ENCODE data around the gene DIAPH2. TPM values are rescaled to one million over a fixed set of nuclear protein-coding genes. Genes with fewer than 3 reads are reported as not detected.
"Not testable (repeated sequence)": the region's sequence is repeated elsewhere in the genome, so short reads cannot be mapped to it uniquely, and the experiment has no call there.

Gene DIAPH2
- total RNA-seq, 1 experiment from 2014 or later: 15.9 TPM

GRCh38 chrX:96713303-96713702 lies 28.7 kb downstream of the DIAPH2 start (continued):
- TF ChIP-seq PRDM15 (CRISPR knock-in tag; IDR thresholded peaks at IDR 0.05) (no peak), ZNF121 (CRISPR knock-in tag; IDR thresholded peaks at IDR 0.05) (no peak)

GRCh38 chrX:96714393-96714792 lies 29.8 kb downstream of the DIAPH2 start:
- Mint-ChIP-seq H3K4me1 (peaks cover 25% of the 10 kb centered on the region), H3K9me3 (peaks cover 18% of the 10 kb centered on the region)
- ATAC-seq; H3K36me3 Mint-ChIP-seq; POLR2A ChIA-PET; H3K27me3 Mint-ChIP-seq (ENCODE audit: low read depth); H3K27ac Mint-ChIP-seq; CTCF ChIA-PET; H3K4me3 Mint-ChIP-seq; DNase-seq (ENCODE audit: low spot score): not testable (repeated sequence)

- ChIA-PET POLR2A (no interaction called here), CTCF (no interaction called here)
- H3K27ac Mint-ChIP-seq: no peak overlapping the region
- no peak for TF ChIP-seq ZNF532 (CRISPR knock-in tag; IDR thresholded peaks at IDR 0.05; ENCODE audit: borderline replicate concordance)
- no peak for TF ChIP-seq E2F5 (CRISPR knock-in tag; IDR thresholded peaks at IDR 0.05)
- no peak for TF ChIP-seq IRF1 (CRISPR knock-in tag; IDR thresholded peaks at IDR 0.05)
- TF ChIP-seq SP1 (CRISPR knock-in tag; conservative IDR thresholded peaks at IDR 0.05): no peak
- TF ChIP-seq NFE2L1 (CRISPR knock-in tag; IDR thresholded peaks at IDR 0.05): no peak
- no peak for TF ChIP-seq ATF3 (CRISPR knock-in tag; conservative IDR thresholded peaks at IDR 0.05)
- TF ChIP-seq SMAD3 (CRISPR knock-in tag; IDR thresholded peaks at IDR 0.05; ENCODE audit: borderline replicate concordance): no peak
- no peak for TF ChIP-seq CREM (CRISPR knock-in tag; IDR thresholded peaks at IDR 0.05)
- no peak for TF ChIP-seq HMGA2 (CRISPR knock-in tag; IDR thresholded peaks at IDR 0.05)
- no peak for TF ChIP-seq MAX (CRISPR knock-in tag; IDR thresholded peaks at IDR 0.05)
- no peak for TF ChIP-seq TEAD4 (CRISPR knock-in tag; IDR thresholded peaks at IDR 0.05)
- TF ChIP-seq PRRX2 (CRISPR knock-in tag; IDR thresholded peaks at IDR 0.05): no peak
- H3K36me3 Mint-ChIP-seq: peaks cover 9% of the 10 kb centered on the region
- H3K9me3 Mint-ChIP-seq: peaks cover 20% of the 10 kb centered on the region
- H3K4me1 Mint-ChIP-seq: peaks cover 15% of the 10 kb centered on the region
- H3K4me3 Mint-ChIP-seq: no peak overlapping the region
- no peaks in the 10 kb centered on the region for H3K27me3 Mint-ChIP-seq (ENCODE audit: low read depth)
- DNase-seq (ENCODE audit: low spot score) (no peak), ATAC-seq (no peak)
Observed at GRCh38 chrX:96715481-96715880, 30.8 kb downstream of the DIAPH2 start.
